ENCODE data around the gene MGLL.

- TF ChIP-seq CTCF (conservative IDR thresholded peaks at IDR 0.05) (no peak), ZFX (IDR thresholded peaks at IDR 0.05) (no peak)
These were observed 112.0 kb downstream of the MGLL start for GRCh38 chr3:127710155-127710941.

All from C4-2B (cell line).